Measurements from ENCODE around the gene DCST2.
A peak's percentile ranks its signal among the peaks of the same experiment; 100 is the strongest.

Gene DCST2

GRCh38 chr1:155018617-155019348 is 14.8 kb downstream of the DCST2 start:
- no peak overlapping the region for H2AFZ ChIP-seq (ENCODE audit: low read depth, low read length)
- H3K4me3 ChIP-seq (ENCODE audit: low read length): peak overlapping the region; percentile 74; the same call in 1 of the 2 replicates
- H3K9me3 ChIP-seq (ENCODE audit: insufficient read depth, low read length): no peaks in the 10 kb centered on the region
- H4K20me1 ChIP-seq (ENCODE audit: insufficient read depth, low read length): peaks cover 10% of the 10 kb centered on the region
- peak overlapping the region; percentile 79; the same call in 1 of the 2 replicates for H3K4me2 ChIP-seq (ENCODE audit: low read length)
- H3K36me3 ChIP-seq (replicated peaks; ENCODE audit: low read depth, low read length): peaks cover 26% of the 10 kb centered on the region
- no peak overlapping the region for H3K9ac ChIP-seq (ENCODE audit: low read length)
- peaks cover 30% of the 10 kb centered on the region for H3K4me1 ChIP-seq (ENCODE audit: low read length)
- H3K27ac ChIP-seq (ENCODE audit: low read length): no peak overlapping the region
- TF ChIP-seq CTCF (IDR thresholded peaks at IDR 0.05; ENCODE audit: low read depth, low read length): no peak
- TF ChIP-seq EZH2phosphoT487 (IDR thresholded peaks at IDR 0.05; ENCODE audit: low read depth): no peak
- peaks cover 5% of the 10 kb centered on the region; the same call in 1 of the 2 replicates for H3K27me3 ChIP-seq (ENCODE audit: low read depth, low read length)
- no peaks in the 10 kb centered on the region for H3K79me2 ChIP-seq (ENCODE audit: low read length)

GRCh38 chr1:155017946-155018316 is 15.7 kb downstream of the DCST2 start:
- Histone ChIP-seq H3K27me3 (ENCODE audit: low read depth, low read length) (no peaks in the 10 kb centered on the region), H3K4me1 (ENCODE audit: low read length) (peaks cover 30% of the 10 kb centered on the region), H3K4me2 (ENCODE audit: low read length) (peak overlapping the region; percentile 79), H2AFZ (ENCODE audit: low read depth, low read length) (no peak overlapping the region), H3K27ac (ENCODE audit: low read length) (peak overlapping the region; percentile 75), H3K79me2 (ENCODE audit: low read length) (no peaks in the 10 kb centered on the region), H3K9ac (ENCODE audit: low read length) (peak overlapping the region; percentile 77), H4K20me1 (ENCODE audit: insufficient read depth, low read length) (peaks cover 17% of the 10 kb centered on the region), H3K4me3 (ENCODE audit: low read length) (peak overlapping the region; percentile 74), H3K36me3 (replicated peaks; ENCODE audit: low read depth, low read length) (peaks cover 26% of the 10 kb centered on the region), H3K9me3 (ENCODE audit: insufficient read depth, low read length) (no peaks in the 10 kb centered on the region)
- no peak for TF ChIP-seq EZH2phosphoT487 (IDR thresholded peaks at IDR 0.05; ENCODE audit: low read depth)
- TF ChIP-seq CTCF (IDR thresholded peaks at IDR 0.05; ENCODE audit: low read depth, low read length): no peak

DNA sequence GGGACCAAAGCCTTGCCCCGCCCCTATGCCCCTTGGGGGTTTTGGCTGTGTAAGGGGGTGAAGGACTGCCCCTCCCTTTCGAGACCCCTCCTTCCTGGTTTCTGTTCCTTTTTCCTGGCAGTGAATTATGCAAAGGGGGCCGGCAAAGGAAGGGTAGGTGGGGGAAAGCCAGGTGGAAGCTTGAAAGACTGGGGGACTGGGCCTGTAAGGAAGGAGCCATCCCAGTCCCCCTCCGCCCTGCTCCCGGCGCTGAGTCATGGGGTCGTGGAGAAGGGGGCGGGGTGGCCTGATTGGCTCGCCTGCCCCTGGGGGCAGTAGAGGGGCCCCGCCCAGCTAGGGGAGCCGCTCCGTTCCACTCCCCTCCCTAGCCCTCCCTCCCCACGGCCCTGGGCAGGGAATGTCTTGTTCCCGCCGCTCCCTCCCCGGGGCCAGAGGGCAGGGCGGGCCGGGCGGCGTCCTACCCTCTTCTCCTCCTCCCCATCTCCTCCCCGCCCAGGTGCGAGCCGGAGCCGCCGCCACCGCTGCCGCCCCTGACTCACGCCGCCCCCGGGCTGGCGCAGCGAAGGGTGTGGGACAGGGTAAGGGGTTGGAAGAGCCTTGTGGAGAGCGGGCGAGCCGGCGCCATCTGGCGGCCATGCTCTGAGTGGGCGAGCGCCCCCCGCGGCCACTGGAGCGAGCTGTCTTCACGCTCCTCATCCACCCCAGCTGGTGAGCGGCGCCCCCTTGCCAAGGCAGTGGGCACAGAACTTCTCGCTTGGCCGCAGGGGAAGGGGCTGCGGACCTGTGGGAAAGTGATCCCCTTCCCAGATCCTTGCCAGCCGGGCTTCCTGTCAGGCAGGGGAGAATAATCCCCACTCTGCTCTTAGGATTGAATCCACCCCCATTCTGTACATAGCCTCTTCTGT is 16.3 kb downstream of the DCST2 start:
- H3K9ac ChIP-seq (ENCODE audit: low read length): peak overlapping the region; percentile 77
- peak overlapping the region; percentile 79 for H3K4me2 ChIP-seq (ENCODE audit: low read length)
- no peaks in the 10 kb centered on the region for H3K27me3 ChIP-seq (ENCODE audit: low read depth, low read length)
- H2AFZ ChIP-seq (ENCODE audit: low read depth, low read length): no peak overlapping the region
- H3K27ac ChIP-seq (ENCODE audit: low read length): peak overlapping the region; percentile 75
- H3K36me3 ChIP-seq (replicated peaks; ENCODE audit: low read depth, low read length): peaks cover 28% of the 10 kb centered on the region
- no peaks in the 10 kb centered on the region for H3K9me3 ChIP-seq (ENCODE audit: insufficient read depth, low read length)
- no peaks in the 10 kb centered on the region for H3K79me2 ChIP-seq (ENCODE audit: low read length)
- peak; percentile 100 for TF ChIP-seq CTCF (IDR thresholded peaks at IDR 0.05; ENCODE audit: low read depth, low read length)
- TF ChIP-seq EZH2phosphoT487 (IDR thresholded peaks at IDR 0.05; ENCODE audit: low read depth): no peak
- peaks cover 24% of the 10 kb centered on the region for H4K20me1 ChIP-seq (ENCODE audit: insufficient read depth, low read length)
- H3K4me3 ChIP-seq (ENCODE audit: low read length): peak overlapping the region; percentile 74
- peaks cover 30% of the 10 kb centered on the region for H3K4me1 ChIP-seq (ENCODE audit: low read length)
